ENCODE results near the gene GALNT9. TPM values are rescaled to one million over a fixed set of nuclear protein-coding genes. Genes with fewer than 3 reads are reported as not detected.

The GALNT9 gene
- total RNA-seq, 1 experiment from 2014 or later = 2.6 TPM

DNA sequence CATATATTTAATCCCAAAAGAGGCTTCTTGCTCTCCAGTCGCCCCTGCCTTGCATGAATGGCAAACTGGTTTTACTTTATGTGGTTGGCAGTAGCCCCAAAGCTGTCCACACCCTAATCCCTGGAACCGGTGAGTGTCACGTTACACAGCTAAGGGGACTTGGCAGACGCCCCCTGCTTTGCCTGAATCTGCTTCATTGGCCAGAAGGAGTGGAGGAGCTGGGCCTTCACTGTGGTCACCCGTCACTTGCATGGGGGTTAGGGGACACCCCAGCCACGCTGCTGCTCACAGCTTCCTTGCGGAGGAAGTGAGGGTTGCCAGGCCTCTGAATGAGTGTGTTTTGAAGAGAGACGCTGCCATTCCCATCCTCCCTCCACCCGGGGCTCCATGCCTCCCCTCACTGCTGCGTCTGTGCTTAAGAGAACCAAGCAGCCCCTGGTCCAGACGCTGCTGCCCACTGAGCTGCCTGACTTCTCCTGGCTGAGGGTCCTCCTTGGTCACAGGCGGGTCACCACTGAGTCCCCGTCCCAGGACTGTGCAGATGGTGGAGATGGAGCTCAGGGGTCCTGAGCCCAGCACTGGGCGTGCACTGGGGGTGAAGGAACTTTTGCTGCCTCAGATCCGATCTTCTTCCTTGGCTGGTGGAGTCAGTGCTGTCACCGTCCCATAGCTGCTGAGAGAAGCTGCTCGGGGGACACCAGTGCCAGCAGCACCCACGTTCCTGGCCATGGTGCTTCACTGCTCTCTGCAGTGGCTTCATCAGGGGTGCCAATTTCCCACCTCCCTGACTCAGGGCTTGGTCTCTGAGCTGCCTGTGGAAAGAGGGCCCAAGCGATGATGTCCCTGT, 39.8 kb downstream of the GALNT9 start:
- intact Hi-C loops (cut with micrococcal nuclease) = loop anchor here (5.0 kb wide), 2 partner anchors 68 to 103 kb away; no protein-coding TSS in a partner anchor
- CTCF ChIA-PET = no interaction called here
- RAD21 ChIA-PET (ENCODE audit: low non-redundant PET in 1 of 2, low total read pairs in 2 of 2, uncharacterized antibody in 2 of 2, unreplicated experiment in 2 of 2) = no interaction called here
- no TSS peak for BruUV-seq (replicated peaks)
- ATAC-seq = no peak
- POLR2A ChIA-PET = no interaction called here
- peak overlapping the region; percentile 45 for H3K4me2 ChIP-seq (ENCODE audit: low read length)
- H3K79me2 ChIP-seq (ENCODE audit: insufficient read depth, low read length) = no peaks in the 10 kb centered on the region
- 0 out of 2 replicates have a peak, but pooled peaks cover 3% of the 10 kb centered on the region for H3K27me3 ChIP-seq (ENCODE audit: insufficient read depth, low read length)
- H3K9me3 ChIP-seq (ENCODE audit: control insufficient read depth in 1 of 2, insufficient read depth in 1 of 2, low read depth in 1 of 2, low read length in 2 of 2) = peaks cover 0 to 4% of the 10 kb centered on the region in 2 experiments; a peak in 1 of 4 replicates
- no peak overlapping the region for H2AFZ ChIP-seq (ENCODE audit: low read depth, low read length, poor library complexity, severe bottlenecking)
- H3K36me3 ChIP-seq (ENCODE audit: control insufficient read depth in 1 of 2, insufficient read depth in 2 of 2, low read length in 2 of 2) = no peaks in the 10 kb centered on the region
- DNase-seq (ENCODE audit: low read depth, low spot score) = no peak
- peak overlapping the region; percentile 37; the same call in 1 of the 2 replicates for H3K27ac ChIP-seq (ENCODE audit: low read depth, low read length)
- H3K4me1 ChIP-seq (ENCODE audit: control insufficient read depth in 1 of 2, insufficient read depth in 2 of 2, low read length in 2 of 2) = peaks cover 37 to 51% of the 10 kb centered on the region in 2 experiments
- H4K20me1 ChIP-seq (ENCODE audit: insufficient read depth) = no peaks in the 10 kb centered on the region
- TF ChIP-seq, protein P1, sequence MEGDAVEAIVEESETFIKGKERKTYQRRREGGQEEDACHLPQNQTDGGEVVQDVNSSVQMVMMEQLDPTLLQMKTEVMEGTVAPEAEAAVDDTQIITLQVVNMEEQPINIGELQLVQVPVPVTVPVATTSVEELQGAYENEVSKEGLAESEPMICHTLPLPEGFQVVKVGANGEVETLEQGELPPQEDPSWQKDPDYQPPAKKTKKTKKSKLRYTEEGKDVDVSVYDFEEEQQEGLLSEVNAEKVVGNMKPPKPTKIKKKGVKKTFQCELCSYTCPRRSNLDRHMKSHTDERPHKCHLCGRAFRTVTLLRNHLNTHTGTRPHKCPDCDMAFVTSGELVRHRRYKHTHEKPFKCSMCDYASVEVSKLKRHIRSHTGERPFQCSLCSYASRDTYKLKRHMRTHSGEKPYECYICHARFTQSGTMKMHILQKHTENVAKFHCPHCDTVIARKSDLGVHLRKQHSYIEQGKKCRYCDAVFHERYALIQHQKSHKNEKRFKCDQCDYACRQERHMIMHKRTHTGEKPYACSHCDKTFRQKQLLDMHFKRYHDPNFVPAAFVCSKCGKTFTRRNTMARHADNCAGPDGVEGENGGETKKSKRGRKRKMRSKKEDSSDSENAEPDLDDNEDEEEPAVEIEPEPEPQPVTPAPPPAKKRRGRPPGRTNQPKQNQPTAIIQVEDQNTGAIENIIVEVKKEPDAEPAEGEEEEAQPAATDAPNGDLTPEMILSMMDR (IDR thresholded peaks at IDR 0.05 in 2 of 3, conservative IDR thresholded peaks at IDR 0.05 in 1 of 3; ENCODE audit: borderline replicate concordance in 1 of 3, insufficient read depth in 1 of 3, low read depth in 2 of 3, low read length in 2 of 3) = no peak
- TF ChIP-seq TCF7L2 (IDR thresholded peaks at IDR 0.05; ENCODE audit: borderline replicate concordance, extremely low read depth, insufficient read depth, insufficient read length) (no peak), SP1 (IDR thresholded peaks at IDR 0.05; ENCODE audit: low read depth) (no peak), SRF (IDR thresholded peaks at IDR 0.05; ENCODE audit: low read depth) (no peak), POLR2A (IDR thresholded peaks at IDR 0.05; ENCODE audit: borderline replicate concordance, extremely low read depth, insufficient read depth, insufficient read length) (no peak), JUND (IDR thresholded peaks at IDR 0.05) (no peak), ZFX (IDR thresholded peaks at IDR 0.05) (no peak), EZH2 (IDR thresholded peaks at IDR 0.05) (no peak), SIN3A (IDR thresholded peaks at IDR 0.05; ENCODE audit: low read depth) (no peak), YY1 (IDR thresholded peaks at IDR 0.05; ENCODE audit: extremely low read depth, insufficient replicate concordance, low read depth, low read length) (no peak)
- TF ChIP-seq, protein P2, sequence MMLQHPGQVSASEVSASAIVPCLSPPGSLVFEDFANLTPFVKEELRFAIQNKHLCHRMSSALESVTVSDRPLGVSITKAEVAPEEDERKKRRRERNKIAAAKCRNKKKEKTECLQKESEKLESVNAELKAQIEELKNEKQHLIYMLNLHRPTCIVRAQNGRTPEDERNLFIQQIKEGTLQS (IDR thresholded peaks at IDR 0.05) = no peak
- TF ChIP-seq, protein P3, sequence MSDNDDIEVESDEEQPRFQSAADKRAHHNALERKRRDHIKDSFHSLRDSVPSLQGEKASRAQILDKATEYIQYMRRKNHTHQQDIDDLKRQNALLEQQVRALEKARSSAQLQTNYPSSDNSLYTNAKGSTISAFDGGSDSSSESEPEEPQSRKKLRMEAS (IDR thresholded peaks at IDR 0.05) = no peak
- H3K9ac ChIP-seq (ENCODE audit: low read length) = no peak overlapping the region
- H3K9me2 ChIP-seq (ENCODE audit: insufficient read depth) = no peaks in the 10 kb centered on the region
- no peak overlapping the region for H3K4me3 ChIP-seq (replicated peaks in 1 of 2; ENCODE audit: low read depth in 1 of 2, low read length in 2 of 2)

Measured in HCT116 (cell line).